T follicular helper cell (primary cell): ENCODE results near the gene ZNF273.

Experiments
- DNase-seq: peaks from one replicate; pipeline ENCODE4 v3.0.0-alpha.2; 2020; ENCODE audit warnings: low read depth

The ZNF273 gene

DNA sequence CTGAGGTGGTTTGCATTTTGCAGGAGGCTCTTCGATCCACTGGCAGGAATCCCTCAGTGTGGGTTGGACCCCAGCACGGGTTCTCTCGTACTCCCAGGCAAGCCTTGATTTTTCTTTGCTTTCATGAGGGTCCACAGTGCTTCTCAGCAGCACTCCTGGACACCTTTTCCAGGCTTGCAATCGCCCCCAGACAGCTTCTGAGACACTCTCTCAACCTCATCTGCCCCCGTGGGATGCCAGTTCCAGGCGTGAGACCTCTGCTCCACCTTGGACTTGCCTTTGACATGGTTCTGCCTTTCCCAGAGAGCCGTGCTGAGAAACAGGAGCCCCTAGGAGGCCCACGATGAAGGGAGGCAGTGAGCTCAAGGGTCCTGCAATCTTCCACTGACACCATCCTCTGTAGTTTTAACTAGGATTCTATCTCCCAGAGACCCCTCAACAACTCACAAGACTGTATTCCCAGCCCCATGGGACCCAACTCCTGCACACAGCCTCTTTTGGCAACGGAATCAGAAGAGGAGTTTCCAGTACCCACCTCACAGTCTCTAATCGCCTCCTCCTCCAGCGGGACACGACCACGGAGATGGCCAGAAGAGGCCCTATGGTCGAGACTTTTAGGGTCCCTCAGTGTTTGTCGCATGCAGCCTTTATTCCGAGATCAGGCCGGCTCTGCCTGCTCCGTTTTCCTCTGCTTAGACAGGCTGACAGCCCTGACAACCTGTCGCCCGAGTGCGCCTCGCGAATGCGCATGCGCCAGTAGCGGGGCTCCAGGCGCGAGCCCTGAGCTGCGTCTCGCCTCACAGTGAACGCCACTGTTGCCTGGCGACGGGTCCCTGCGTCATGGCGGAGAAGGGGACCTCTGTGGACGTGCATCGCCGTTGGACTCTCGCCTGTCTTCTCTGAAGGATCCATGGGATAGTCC lies 26.0 kb upstream of the ZNF273 start:
- peak; percentile 65 for DNase-seq

DNA sequence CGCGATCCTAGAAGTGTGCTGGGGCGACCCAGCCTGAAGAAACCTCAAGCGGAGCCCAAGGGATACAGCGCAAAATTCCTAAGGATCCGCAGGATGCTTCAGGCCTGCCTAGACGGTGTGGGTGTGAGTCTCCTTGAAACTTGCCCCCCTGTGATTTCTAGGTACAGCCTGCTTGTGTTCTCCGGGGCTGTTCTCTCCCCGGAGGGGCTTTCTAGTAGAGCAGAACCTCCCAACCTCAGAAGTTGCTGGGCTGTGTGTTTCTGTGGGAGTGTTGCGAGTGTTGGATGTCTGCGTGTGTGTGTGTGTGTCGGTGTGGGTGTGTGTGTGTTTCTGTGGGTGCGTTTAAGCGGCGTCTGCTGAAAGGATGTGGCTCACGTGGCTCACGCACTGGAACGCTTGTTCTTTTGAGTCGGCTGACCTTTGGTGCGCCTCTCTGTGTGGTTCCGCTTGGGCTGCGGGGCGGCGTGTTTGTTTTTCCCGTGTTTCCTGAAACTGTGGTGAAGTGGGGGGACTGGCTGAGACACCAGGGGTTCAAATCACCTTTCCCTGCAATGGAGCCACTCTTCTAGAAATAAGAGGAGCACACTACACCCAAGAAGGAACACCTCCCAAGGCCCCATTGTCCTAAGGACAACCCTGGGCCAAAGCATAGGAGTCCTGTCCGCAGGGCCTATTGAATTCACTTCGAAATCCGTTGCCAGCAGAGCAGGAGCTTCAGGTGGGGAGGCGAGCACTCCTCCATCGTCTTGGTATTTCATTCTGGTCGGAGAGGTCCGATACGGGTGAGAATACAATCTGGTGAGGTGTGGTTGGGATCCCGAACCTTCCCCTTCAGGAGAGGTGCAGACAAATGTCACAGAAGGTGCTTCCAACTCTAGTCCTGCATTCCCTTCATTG lies 25.1 kb upstream of the ZNF273 start:
- DNase-seq = no peak

DNA sequence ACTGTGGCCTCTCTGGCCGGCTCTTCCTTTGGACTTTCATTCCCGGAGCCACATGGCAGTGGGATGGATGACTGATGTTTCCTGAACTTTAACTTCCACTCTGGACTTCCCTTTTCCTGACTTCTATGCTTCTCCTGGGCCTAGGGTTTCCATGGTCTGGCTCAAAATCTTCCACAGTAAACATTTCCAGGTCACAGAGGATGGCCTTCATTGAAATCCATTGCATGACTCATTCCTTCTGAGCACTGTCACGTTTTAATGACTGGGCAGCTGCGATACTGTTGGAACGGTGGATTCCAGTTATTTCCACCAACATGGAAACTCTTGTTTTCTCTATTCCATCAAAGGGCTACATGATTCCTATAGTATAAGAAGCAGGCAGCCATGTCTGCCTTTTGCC lies 24.4 kb upstream of the ZNF273 start:
- no peak for DNase-seq

DNA sequence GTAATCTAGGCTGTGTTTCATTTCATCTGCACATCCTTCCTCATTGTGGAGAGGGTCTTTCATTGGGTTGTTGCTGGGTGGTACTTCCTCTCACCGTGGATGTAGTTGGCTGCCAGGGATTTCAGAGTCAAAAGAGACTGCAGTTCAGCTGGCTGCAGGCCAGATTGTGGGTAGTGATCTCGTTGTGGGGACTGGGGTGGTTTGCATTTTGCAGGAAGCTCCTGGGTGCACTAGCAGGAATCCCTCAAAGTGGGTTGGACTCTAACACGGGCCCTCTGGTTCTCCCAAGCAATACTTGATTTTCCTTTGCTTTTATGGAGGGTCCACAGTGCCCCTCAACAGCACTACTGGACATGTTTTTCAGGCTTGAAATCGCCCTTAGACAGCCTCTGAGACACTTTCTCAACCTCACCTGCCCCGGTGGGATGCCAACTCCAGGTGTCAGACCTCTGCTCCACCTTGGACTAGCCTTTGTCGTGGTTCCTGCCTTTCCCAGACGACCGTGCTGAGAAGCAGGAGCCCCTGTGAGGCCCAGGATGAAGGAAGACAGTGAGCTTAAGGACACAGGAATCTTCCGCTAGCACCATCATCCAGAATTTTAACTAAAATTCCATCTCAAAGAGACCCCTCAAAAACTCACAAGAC lies 23.9 kb upstream of the ZNF273 start:
- no peak for DNase-seq

DNA sequence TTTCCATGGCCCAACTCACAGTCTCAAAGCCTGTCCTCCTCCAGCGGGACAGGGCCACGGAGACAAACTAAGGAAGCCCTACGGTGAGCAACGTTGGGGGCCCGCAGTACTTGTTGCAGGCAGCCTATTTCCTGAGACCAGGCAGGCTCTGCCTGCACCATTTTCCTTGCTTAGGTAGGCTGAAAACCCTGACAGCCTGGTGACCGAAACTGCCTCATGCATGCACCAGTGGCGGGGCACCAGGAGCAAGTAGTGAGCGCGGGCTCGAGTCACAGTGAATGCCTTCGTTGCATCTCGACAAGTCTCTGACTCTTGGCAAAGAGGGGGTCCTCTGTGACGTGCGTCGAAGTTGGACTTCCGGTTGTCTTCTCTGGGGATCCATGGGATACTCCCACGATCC lies 23.3 kb upstream of the ZNF273 start:
- no peak for DNase-seq

DNA sequence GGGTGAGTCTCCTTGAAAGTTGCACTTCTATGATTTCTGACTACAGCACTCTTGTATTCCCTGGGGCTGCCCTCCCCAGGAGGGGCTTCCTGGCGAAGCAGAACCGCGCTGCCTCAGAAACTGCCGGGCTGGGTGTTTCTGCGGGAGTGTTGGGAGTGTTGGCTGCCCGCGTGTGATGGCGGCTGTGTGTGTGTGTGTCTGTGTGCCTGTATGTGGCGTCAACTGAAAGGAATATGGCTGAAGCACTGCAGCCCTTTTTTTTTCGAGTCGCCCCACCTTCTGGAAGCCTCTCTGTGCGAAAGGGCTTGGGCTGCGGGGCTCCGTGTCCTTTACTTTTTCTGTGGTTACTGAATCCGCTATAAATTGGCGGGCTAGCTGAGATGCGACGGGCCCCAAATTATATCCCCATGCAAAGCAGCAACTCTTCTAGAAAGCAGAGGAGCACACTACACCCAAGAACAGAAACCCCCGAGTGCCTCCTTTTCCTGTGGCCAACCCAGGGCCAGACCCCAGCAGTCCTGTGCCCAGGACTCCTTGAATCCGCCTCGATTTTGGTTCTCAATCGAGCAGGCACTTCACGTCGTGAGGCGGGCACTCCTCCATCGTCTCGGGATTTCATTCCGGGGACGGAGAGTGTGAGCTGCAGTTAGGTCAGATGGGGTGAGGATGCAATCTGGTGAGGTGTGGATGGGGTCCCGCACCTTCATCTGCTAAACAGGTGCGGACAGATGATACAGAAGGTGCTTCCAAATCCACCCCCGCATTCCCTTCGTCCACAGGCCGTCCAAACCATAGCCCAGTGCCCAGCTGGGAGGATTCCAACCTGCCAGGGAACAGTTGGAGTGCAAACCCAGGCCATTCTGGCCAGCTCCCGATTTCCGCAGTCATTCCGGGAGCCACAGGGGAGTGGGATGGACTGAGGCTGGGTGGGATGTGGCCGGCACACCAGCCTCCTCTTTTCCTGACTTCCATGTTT lies 22.5 kb upstream of the ZNF273 start:
- DNase-seq = no peak

DNA sequence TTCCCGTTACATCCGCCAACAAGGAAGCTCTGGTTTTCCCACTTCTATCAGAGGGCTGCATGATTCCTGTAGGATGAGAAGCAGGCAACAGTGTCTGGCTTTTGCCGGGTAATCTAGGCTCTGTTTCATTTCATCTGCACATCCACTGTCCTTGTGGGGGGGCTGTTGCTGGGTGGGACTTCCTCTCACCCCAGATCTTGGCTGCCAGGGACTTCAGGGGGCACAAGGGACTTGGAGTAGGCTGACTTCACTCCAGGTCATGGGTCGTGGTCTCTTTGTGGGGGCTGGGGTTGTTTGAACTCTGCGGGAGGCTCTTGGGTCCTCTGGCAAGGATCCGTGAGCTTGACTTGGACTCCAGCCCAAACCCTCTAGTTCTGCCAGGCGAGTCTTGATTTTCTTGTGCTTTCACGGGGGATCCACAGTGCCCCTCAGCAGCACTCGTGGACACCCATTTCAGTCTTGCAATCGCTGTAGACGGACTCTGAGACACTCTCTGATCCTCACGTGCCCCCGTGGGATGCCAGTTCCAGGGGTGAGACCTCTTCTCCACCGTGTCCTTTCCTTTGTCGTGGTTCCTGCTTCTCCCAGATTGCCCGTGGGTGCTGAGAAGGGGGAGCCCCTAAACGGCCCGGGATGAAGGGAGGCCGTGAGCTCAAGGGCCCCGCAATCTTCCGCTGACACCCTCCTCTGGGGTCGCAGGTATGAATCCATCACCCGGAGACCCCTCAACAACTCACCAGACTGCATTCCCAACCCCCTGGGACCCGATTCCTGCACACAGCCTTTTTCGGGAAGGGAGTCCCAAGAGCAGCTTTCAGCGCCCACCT lies 21.4 kb upstream of the ZNF273 start:
- no peak for DNase-seq

DNA sequence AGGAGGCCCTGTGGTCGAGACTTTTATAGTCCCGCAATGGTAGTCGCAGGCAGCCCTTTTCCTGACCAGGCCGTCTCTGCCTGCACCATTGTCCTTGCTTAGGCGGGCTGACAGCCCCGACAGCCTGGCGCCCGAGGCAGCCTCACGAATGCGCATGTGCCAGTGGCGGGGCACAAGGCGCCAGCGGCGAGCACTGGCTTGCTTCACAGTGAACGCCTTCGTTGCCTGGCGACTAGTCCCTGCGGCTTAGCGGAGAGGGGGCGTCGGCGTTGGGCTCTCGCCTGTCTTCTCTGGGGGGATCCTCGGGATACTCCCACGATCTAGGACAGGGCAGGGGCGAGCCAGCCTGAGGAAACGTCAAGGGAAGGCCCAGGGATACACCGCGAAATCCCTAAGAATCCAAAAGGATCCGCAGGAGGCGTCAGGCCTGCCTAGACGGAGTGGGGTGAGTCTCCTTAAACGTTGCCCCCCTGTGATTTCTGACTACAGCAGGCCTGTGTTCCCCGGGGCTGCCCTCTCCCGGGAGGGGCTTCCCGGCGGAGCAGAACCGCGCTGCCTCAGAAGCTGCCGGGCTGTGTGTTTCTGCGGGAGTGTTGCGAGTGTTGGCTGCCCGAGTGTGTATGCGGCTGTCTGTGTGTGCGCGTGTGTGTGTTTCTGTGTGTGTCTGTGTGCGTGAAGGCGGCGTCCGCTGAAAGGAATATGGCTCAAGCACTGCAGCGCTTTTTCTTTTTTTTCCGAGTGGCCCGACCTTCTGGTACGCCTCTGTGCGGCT lies 20.5 kb upstream of the ZNF273 start:
- DNase-seq = no peak

DNA sequence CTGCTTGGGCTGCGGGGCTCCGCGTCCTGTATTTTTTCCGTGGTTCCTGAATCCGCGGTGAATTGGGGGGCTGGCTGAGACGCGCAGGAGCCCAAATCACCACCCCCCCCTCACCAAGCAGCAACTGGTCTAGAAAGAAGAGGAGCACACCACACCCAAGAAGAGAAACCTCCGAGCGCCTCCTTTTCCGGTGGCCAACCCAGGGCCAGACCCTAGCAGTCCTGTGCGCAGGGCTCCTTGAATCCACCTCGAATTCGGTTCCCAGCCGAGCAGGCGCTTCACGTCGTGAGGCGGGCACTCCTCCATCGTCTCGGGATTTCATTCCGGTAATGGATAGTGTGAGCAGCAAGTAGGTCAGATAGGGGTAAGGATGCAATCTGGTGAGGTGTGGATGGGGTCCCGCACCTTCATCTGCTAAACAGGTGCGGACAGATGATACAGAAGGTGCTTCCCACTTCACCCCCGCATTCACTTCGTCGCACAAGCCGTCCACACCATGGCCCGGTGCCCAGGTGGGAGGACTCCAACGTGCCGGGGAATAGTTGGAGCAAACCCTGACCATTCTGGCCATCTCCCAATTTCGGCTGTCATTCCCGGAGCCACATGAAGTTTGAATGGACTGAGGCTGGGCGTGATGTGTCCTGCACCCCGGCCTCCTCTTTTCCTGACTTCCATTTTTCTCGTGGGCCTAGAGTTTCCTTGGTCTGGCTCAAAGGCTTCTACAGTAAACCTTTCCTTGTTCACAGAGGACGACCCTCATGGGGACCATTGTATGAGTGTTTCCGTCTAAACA lies 19.8 kb upstream of the ZNF273 start:
- no peak for DNase-seq

DNA sequence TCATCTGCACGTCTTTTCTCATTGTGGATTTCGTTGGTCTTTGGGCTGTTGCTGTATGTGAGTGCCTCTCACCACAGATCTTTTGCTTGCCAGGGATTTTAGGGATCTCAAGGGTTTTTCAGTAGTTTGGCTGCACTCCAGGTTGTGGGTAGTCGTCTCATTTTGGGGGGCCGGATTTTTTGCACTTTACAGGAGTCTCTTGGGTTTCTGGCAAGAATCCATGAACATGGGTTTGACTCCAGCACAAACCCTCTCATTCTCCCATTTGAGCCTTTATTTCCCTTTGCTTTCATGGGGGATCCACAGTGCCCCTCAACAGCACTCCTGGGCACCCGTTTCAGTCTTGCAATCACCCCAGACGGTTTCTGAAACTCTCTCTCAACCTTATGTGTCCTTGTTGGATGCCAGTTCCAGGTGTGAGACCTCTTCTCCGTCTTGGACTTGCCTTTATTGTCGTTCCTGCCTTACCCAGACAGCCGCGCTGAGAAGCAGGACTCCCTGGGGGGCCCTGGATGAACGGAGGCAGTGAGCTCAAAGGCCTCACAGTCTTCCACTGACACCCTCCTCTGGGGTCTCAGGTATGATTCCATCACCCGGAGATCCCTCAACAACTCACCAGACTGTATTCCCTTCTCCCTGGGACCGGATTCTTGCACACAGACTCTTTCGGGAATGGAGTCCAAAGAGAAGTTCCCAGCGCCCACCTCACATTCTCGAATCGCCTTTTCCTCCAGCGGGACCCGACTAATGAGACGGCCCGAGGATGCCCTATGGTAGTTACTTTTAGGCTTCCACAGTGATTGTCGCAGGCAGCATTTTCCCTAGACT lies 18.8 kb upstream of the ZNF273 start:
- no peak for DNase-seq

DNA sequence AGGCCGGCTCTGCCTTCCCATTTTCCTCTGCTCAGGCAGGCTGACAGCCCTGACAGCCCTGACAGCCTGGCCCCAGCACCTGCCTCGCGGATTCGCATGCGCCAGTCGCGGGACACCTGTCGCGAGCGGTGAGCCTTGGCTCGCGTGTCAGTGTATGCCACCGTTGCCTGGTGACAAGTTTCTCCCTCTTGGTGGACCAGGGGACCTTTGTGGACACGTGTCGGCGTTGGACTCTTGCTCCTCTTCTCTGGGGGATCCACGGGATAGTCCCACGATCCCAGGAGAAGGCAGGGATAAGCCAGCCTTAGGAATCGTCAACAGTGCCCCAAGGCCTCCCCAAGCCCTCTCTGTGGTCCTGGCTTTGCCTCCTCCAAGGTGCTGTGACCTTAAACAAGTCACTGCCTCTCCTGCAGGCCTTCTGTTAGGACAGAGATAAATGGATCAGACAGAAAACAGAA lies 18.1 kb upstream of the ZNF273 start:
- DNase-seq = no peak

DNA sequence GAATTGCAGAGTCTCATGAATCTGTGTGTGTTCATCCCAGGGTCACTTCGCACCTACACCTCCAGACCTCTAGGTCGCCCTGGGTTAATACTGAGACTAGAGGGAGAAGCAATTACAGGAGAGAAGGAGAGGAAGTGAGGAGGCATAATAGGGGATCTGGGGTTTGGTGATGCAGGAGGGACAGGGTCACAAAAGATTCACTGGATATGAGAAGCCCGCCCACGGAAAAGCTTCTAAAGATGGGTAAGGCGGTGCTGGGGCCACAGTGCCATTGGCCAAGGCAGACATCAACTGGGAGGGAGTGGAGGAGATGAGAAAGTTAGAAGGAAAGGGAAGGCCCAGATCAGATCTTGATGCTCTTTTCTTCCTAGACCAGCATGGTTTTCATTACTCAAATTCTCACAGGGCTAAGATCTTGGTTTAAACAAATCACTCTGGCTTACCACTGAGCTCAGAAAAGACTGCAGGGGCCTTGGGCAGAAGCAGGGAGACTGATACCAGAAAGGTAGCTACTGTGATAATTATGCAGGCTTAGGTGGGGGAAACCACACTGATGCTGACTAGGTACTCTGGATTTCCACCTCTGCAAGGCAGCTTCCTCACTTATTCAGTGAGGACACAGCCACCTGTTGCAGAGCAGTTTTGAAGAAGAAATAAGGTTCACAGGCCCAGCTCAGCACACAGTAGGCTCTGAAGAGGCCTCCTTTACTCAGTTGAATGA lies 17.4 kb upstream of the ZNF273 start:
- DNase-seq = no peak

DNA sequence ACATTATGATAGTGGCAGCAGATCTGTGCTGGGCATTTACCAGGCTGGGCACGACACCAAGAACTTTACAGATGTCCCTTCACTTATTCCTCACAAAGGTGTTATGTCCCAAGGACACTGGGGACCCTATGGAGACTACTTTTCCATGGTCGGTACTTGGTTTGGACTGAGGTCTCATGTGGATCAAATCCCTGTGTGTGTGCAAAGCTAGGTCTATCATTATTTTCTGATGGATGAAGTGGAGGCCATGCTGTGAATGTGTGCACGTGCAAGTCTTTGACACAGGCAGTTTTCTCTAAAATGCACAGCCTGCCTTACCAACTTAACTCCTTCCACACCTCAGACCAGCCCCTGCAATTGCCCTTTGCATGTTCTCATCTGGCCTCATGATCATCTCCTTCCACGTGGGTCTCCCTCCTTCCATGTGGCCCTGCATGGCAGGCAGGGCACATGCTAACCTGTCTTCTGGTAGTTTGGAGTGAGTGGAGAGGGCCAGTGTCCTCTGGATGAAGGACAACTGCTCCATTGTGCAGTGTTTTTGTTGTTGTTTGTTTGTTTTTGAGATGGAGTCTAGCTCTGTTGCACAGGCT lies 16.0 kb upstream of the ZNF273 start:
- DNase-seq = no peak

DNA sequence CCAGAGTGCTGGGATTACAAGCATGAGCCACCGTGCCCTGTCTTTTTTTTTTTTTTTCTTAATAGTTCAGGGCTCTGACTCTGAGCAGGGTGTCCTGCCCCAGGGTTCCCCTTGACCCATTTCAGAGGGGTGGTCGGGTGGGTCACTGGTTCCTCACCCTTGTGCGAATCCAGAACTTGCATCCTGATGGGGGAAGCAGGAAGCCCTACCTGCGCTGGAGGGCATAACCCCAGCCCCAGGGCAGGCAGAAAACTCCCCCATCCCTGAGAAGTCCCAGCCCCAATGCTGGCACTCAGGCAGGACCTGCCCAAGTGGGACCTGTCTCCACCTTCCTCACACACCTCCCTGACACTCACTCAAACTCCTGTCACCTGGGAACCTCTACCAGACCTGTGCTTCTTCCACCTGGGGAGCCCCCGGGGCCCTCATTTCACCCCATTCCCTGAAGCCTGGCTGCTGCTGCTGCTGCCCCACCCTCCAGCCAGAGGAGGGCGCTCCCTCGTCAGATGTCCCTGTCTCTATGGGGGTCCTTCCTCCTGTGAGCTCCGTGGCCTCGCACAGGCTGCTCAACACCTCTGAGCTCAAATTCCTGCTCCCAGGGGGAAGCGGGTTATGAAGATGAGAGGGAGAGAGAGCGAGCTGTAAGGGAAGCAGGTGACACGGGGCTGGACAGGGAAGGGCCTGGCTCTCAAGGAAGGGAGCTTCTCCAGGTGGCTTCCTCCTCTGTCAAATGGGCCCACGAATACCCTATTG lies 15.1 kb upstream of the ZNF273 start:
- DNase-seq = no peak

DNA sequence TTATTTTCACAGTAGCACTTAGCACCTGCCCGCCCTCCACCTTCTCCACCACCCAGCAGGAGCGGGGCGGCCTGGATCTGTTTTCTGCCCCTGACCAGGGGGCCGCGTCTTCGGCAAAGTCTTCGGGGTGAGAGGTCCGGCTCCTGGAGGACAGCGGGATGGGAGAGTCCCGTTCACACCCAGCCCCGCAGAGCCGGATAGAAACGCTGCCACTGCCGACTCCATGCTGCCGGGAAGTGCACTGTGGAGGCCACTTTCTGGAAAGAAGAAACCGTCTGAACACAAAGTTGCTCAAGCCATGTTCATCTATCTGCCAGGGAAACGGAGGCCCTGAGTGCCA lies 14.5 kb upstream of the ZNF273 start:
- no peak for DNase-seq
